Suprapubic skin (tissue), 4 donors: ENCODE results near the gene DCUN1D5. TPM values are rescaled to one million over a fixed set of nuclear protein-coding genes. Genes with fewer than 3 reads are reported as not detected.

Experiments
- DNase-seq, 2 donors: peaks; one replicate each; pipeline ENCODE4 v3.0.0-alpha.2; 2019; ENCODE audit warnings: low spot score in 2 of 2
- H3K27ac ChIP-seq: fragments of 200-600 bp; sonication (generic); one replicate; pipeline ENCODE4 v1.5.1; 2019
- H3K27me3 ChIP-seq: fragments of 200-600 bp; sonication (generic); one replicate; pipeline ENCODE4 v1.5.1; 2019
- H3K36me3 ChIP-seq: fragments of 200-600 bp; sonication (generic); one replicate; pipeline ENCODE4 v1.5.1; 2019
- H3K4me1 ChIP-seq: fragments of 200-600 bp; sonication (generic); one replicate; pipeline ENCODE4 v1.5.1; 2019
- H3K4me3 ChIP-seq: fragments of 200-600 bp; sonication (generic); one replicate; pipeline ENCODE4 v1.5.1; 2019; ENCODE audit warnings: mild to moderate bottlenecking
- H3K9me3 ChIP-seq: fragments of 200-600 bp; sonication (generic); one replicate; pipeline ENCODE4 v1.5.1; 2019
- EP300 ChIP-seq: sonication (generic); formaldehyde crosslinking; IDR thresholded peaks from one replicate; pipeline ENCODE4 v1.6.1; 2017; ENCODE audit warnings: antibody characterized with exemption
- POLR2A ChIP-seq, 2 donors: fragments of 450-650 bp; IDR thresholded peaks; one replicate each; pipeline ENCODE4 v1.6.1; 2017; ENCODE audit warnings: antibody characterized with exemption in 2 of 2, mild to moderate bottlenecking in 2 of 2, moderate library complexity in 2 of 2
- POLR2AphosphoS5 ChIP-seq, 3 donors: sonication (generic); formaldehyde crosslinking; IDR thresholded peaks; one replicate each; pipeline ENCODE4 v1.6.1; 2017; ENCODE audit warnings: antibody characterized with exemption in 3 of 3
- WGBS: methylation state at CpG from one replicate; pipeline ENCODE4 v1.1.5; 2018; 5-methylcytosine and 5-hydroxymethylcytosine counted together
- total RNA-seq, 4 donors: library from RNA; depleted of rRNA; stranded (reverse); fragments of >200 nt; gene quantifications; one replicate each; pipeline ENCODE4 v1.1.0, GENCODE V29; 2016
- TF ChIP-seq, protein P1 (sequence below), 2 donors: fragments of 200-600 bp in 1 of 2; fragments of 450-650 bp in 1 of 2; sonication (generic) in 1 of 2; IDR thresholded peaks; one replicate each; pipeline ENCODE4 v1.5.1; 2016 to 2019; ENCODE audit warnings: antibody characterized with exemption in 2 of 2, mild to moderate bottlenecking in 1 of 2, moderate library complexity in 1 of 2

Gene DCUN1D5
- total RNA-seq, 4 donors from 2014 or later: 31.2 to 72.2 (median 49.0) TPM

DNA sequence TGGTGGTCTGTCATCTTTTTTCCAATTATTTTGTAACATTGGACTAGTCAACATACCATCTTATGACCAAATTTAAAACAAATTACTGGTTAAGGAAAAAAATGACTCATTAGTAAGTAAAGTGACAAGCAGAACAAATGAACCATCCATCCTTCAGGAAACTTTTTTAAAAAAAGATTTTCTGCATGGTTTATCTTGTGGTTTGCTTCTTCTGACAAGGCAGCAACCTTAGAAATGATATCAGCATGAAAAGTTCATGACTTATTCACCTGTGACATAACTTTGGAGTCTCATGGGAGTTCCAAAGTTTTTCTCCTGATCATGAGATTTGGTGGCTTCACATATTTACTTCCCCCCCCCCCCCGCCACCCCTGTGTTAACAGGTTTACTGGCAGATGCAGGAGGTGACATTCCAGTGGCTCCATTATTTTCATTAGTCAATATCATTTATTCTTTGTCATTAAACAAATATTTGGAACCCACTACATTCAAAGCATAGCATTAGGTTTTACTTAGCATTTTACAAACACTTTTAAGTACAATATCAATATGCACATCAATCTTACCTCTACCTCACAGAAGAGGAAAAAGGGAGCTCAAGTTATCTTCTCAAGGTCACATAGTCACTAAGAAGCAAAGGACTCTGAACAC lies 40.7 kb downstream of the DCUN1D5 start:
- no peaks in the 10 kb centered on the region for H3K9me3 ChIP-seq
- H3K4me1 ChIP-seq: no peaks in the 10 kb centered on the region
- H3K4me3 ChIP-seq: no peak overlapping the region
- H3K27ac ChIP-seq: no peak overlapping the region
- WGBS: 94% methylated on average over 1 of the region's 1 CpG
- no peaks in the 10 kb centered on the region for H3K27me3 ChIP-seq
- no peak for DNase-seq
- TF ChIP-seq, protein P1, sequence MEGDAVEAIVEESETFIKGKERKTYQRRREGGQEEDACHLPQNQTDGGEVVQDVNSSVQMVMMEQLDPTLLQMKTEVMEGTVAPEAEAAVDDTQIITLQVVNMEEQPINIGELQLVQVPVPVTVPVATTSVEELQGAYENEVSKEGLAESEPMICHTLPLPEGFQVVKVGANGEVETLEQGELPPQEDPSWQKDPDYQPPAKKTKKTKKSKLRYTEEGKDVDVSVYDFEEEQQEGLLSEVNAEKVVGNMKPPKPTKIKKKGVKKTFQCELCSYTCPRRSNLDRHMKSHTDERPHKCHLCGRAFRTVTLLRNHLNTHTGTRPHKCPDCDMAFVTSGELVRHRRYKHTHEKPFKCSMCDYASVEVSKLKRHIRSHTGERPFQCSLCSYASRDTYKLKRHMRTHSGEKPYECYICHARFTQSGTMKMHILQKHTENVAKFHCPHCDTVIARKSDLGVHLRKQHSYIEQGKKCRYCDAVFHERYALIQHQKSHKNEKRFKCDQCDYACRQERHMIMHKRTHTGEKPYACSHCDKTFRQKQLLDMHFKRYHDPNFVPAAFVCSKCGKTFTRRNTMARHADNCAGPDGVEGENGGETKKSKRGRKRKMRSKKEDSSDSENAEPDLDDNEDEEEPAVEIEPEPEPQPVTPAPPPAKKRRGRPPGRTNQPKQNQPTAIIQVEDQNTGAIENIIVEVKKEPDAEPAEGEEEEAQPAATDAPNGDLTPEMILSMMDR (IDR thresholded peaks at IDR 0.05): no peak
- TF ChIP-seq EP300 (no peak), POLR2AphosphoS5 (IDR thresholded peaks at IDR 0.05) (no peak), POLR2A (IDR thresholded peaks at IDR 0.05) (no peak)
- H3K36me3 ChIP-seq: no peaks in the 10 kb centered on the region

- Histone ChIP-seq H3K9me3 (no peaks in the 10 kb centered on the region), H3K36me3 (no peaks in the 10 kb centered on the region), H3K27me3 (no peaks in the 10 kb centered on the region), H3K4me3 (no peak overlapping the region), H3K4me1 (no peaks in the 10 kb centered on the region), H3K27ac (no peak overlapping the region)
- DNase-seq: no peak
- TF ChIP-seq, protein P1 (IDR thresholded peaks at IDR 0.05): no peak
- TF ChIP-seq POLR2A (IDR thresholded peaks at IDR 0.05): no peak
- TF ChIP-seq POLR2AphosphoS5 (IDR thresholded peaks at IDR 0.05): no peak
- TF ChIP-seq EP300: no peak
These were observed 41.6 kb downstream of the DCUN1D5 start for GRCh38 chr11:103050351-103050750.

DNA sequence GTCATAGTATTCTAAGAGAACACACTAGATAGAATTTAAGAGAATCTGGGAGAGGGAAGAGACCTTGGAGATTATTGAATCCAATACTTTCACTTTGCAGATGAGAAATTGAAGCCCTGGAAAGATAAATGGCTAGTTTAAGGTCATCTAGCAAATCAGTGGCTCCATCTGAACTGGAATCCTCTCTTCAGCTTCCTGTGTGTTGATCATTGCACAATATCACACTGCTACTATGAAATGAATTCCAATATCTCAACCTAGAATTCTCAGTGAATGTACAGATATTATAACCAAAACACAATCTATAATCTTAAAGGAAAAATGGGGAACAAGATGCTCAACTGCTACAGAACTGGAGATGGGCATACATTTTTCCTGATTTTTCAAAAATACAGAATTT lies 44.1 kb downstream of the DCUN1D5 start:
- TF ChIP-seq, protein P1 (IDR thresholded peaks at IDR 0.05): no peak
- no peak for TF ChIP-seq POLR2AphosphoS5 (IDR thresholded peaks at IDR 0.05)
- no peak for TF ChIP-seq POLR2A (IDR thresholded peaks at IDR 0.05)
- TF ChIP-seq EP300: no peak
- H3K27ac ChIP-seq: no peak overlapping the region
- H3K4me3 ChIP-seq: no peak overlapping the region
- no peaks in the 10 kb centered on the region for H3K27me3 ChIP-seq
- no peaks in the 10 kb centered on the region for H3K9me3 ChIP-seq
- no peaks in the 10 kb centered on the region for H3K36me3 ChIP-seq
- no peaks in the 10 kb centered on the region for H3K4me1 ChIP-seq
- DNase-seq: no peak

DNA sequence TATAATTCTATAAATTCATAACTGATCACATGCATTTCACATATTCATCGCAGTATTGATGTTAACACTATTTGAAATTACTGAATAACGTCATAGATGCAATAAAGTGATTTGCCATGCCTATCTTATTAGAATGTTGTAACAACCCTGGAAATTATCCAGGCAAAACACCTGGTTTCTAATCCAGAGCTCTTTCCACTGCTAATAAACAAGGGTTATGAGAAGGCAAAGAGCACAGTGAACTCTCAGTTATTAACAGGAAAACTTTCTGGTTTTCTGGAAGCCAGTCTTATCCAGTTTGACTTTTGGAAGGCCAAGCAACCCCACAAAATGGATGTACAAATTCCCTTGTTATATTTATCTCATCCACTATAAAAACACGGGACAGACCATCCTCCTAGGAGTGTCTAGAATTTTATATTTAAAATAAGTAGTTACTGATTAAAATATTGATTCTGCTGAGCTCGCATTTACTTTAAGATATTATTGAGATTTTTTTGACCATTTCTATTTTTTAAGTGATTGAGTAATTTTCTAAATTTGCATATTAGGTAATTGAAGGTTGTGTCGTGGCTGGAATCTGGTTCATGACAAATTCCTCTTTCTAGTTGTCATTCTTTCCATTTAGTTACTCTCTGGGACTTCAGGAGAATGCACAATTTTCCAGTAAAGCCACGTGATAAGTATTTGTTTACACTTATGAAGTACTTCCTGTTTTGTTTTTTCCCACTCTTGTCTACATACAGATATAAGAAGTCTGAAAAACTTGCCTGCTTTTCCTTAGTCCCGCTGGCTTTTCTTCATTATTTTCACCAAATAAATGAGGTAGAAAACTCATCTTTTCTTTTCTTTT lies 47.9 kb downstream of the DCUN1D5 start:
- WGBS: 62% methylated on average over 7 of the region's 7 CpGs
- no peak for DNase-seq
- H3K27me3 ChIP-seq: no peaks in the 10 kb centered on the region
- no peaks in the 10 kb centered on the region for H3K4me1 ChIP-seq
- H3K36me3 ChIP-seq: no peaks in the 10 kb centered on the region
- no peaks in the 10 kb centered on the region for H3K9me3 ChIP-seq
- no peak overlapping the region for H3K27ac ChIP-seq
- no peak overlapping the region for H3K4me3 ChIP-seq
- TF ChIP-seq POLR2A (IDR thresholded peaks at IDR 0.05): no peak
- TF ChIP-seq, protein P1 (IDR thresholded peaks at IDR 0.05): no peak
- no peak for TF ChIP-seq POLR2AphosphoS5 (IDR thresholded peaks at IDR 0.05)
- no peak for TF ChIP-seq EP300

DNA sequence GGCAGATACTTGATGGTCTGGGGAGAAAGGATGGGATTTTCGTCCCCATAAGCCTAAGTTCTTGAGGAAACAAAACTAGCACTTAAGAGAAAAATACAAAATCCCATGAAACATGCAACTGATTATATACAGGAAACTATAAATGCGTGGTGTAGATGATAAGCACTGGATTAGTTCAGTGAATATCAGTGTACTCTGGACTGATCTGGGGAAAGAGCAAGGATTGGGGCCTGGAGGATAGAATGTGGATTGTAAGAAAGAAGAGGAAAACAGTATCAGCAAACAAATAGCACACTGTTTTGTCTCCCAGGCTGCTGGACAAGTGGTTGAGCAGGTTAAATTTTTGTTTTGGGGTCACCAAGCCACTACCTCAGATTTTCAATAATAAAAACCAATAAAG lies 49.8 kb downstream of the DCUN1D5 start:
- Histone ChIP-seq H3K9me3 (no peaks in the 10 kb centered on the region), H3K27me3 (no peaks in the 10 kb centered on the region), H3K27ac (no peak overlapping the region), H3K4me3 (no peak overlapping the region), H3K36me3 (no peaks in the 10 kb centered on the region), H3K4me1 (no peaks in the 10 kb centered on the region)
- no peak for TF ChIP-seq POLR2A (IDR thresholded peaks at IDR 0.05)
- TF ChIP-seq, protein P1 (IDR thresholded peaks at IDR 0.05): no peak
- TF ChIP-seq EP300: no peak
- no peak for TF ChIP-seq POLR2AphosphoS5 (IDR thresholded peaks at IDR 0.05)
- no peak for DNase-seq
- WGBS: 79% methylated on average over 2 of the region's 2 CpGs
